Left kidney (tissue), 2 donors: ENCODE measurements around the gene AANAT. TPM values are rescaled to one million over a fixed set of nuclear protein-coding genes. Genes with fewer than 3 reads are reported as not detected.
"Not testable (repeated sequence)": the region's sequence is repeated elsewhere in the genome, so short reads cannot be mapped to it uniquely, and the experiment has no call there.

Experiments used
- DNase-seq: peaks from one replicate; pipeline ENCODE4 v3.0.0-alpha.2; 2013
- polyA plus RNA-seq: library from polyadenylated mRNA; unstranded; fragments of 120-200 nt; gene quantifications from one replicate; pipeline ENCODE4 v1.2.1, GENCODE V29; 2013; ENCODE audit not compliant: insufficient read length

AANAT gene
- polyA plus RNA-seq, 1 donor = 0.50 TPM

DNA sequence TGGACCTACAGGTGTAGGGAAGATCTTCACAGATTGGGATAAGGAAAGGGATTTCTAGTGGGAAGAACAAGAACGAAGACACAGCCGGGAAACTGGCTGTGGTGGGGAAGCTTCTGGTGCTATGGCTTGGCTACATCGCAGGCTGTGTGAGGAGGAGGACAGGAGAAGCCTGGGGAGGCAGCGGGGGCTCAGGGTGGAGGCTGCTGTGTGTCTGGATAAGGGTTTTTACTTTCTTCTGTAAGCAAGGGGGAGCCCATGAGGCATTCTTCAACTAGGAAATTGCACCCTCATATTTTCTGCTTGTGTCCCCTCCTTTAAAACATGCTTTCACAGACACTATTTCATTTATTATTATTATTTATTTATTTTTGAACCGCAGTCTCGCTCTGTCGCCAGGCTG is 36.7 kb downstream of the AANAT start:
- DNase-seq = no peak

DNA sequence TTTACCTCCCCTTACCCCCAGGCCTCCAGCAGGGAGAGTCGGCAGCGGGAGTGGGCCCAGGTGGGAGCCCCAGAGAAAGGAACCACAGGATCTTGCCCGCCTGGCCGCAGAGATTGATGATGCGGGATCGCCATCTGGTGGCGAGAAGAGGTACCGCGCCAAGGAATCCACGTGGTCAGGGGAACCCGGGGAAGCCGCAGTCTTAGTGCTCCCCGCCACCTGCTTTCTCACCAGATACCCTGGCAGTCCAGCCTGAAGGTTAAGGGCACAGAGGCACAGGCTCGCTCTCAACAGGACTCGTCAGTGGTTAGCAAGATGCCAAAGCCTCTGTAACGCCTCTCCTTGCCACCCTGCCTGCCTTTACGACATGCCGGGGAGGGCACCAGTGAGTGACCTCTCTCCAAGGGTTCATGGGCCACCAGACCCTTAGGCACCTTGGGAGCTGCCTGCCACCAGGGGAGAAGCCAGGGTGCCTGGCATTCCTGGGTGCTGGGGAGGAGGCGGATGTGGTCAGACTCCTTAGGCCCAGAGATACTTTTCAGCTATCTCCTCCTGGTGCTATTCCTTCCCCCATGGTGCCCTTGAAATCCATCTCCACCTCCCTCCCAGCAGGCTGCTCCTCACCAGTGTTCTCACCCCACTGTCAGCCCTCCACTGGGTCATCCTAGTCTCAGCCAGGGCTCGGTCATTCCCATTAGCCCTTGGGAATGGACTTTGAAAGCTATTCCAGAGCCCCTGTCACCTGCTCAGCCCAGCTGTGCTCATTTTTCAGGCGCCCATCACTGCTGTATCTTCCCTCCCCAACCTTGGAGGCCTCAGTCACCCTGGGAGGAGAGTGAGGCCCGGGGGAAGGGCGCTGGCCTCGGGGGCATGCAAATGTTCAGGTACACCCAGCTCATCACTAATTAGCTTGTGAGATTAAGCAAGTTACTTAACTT is 39.3 kb downstream of the AANAT start:
- peak; percentile 66 for DNase-seq

DNA sequence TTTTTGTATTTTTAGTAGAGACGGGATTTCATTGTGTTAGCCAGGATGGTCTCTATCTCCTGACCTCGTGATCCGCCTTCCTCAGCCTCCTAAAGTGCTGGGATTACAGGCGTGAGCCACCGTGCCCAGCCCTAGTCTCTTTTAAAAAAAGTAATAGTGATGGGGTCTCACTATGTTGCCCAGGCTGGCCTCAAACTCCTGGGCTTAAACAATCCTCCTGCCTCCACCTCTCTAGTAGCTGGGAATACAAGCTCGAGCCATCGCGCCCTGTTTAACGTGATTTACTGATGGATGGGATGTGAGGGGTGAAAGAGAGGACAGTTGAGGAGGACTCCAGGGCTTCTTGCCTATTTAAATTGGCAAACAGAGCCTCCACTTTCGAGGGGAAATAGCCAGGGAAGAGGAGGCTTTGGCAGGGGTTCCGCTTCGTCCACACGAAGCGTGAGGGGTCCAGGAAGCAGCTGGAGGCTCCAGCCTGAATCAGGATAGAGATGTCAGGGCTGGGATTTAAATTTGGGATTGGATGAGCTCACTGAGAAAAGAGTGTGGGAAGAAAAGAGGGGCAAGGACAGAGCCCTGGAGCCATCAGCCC is 41.2 kb downstream of the AANAT start:
- DNase-seq = not testable (repeated sequence)

DNA sequence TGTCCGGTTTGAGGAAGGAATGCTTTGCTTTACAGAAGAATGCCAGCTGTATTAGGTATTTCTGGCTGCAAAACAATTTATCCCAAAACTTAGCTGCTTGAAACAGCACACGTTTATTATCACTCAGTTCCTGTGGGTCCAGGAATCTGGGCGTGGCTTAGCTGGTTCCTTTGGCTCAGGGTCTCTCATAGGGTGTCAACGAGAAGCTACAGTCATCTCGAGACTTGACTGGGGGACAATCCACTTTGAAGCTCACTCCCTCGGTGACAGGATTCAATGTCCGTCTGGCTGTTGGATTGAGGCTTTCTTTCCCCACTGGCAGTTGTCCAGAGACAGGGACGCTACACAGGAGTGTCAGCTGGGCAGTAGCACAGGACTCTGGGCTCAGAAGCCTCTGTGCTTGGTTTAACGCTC is 43.4 kb downstream of the AANAT start:
- no peak for DNase-seq

DNA sequence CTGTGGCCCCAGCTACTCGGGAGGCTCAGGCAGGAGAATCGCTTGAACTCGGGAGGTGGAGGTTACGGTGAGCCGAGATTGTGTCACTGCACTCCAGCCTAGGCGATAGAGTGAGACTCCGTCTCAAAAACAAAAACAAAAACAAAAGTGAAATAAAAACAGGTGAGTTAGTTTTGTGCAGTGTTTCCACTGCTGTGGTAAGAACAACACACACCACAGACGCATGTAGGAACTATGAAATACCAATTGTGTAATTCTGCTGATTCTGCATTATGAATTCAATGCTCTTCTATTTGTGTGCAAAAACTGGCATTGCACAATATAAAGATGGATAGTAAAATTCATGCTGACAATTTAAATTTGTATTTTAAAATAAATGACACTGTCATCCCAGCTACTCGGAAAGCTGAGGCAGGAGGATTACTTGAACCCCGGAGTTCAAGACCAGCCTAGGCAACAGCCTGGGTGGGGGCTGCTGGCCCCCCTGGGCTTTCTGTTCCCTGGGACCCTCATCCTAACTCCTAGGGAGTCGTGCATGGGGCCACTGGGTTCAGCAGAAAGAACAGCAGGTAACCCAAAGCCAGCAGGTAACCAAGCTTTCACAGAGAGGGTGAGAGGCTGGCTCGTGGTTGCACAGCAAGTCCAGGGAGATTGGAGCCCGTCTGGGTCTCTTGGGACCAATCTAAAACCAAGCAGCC is 44.4 kb downstream of the AANAT start:
- no peak for DNase-seq

DNA sequence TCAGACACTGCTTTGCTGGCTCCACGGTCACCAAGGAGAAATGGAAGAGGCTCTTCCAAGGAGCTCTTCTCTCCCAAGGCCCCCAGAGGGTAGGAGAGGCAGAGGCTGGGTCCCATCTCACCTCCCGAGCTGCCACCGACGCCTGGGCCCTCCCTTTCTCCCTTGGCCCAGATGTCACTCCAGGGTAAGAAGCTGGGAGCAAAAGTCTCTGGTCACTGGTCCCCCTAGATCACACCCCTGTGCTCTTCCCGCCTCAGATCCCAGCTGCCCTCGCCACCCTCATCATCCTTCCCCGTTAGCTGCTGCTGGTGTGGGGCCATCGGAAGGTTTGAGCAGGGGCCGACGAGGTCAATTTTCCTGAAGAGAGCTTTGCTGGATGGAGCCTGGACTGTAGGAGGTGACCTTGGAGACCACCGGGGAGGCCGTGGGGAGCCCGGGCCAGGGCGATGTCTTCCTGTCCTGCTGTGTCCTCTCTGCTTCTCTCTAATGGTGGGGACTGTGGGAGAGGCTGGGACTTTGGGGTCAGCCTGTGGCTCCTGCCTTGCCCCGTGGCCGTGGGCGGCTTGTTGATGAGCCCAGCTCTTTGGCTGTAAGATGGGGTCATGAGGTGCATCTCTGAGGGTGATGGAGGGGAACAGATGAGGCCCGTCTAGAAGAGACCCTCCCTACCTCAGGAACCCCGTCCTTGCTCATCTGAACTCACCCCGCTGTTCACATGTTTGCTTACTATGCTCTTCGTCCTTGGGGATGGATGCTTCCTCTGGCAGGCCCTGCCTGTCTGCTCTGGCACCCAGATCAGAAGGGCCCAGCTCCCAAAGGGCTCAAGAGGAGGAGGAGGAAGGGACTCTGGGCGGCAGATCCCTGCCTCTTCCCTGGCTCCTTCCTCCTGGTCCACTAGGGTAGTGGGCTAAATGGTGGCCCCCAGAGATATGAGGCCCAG is 45.2 kb downstream of the AANAT start:
- DNase-seq = no peak

DNA sequence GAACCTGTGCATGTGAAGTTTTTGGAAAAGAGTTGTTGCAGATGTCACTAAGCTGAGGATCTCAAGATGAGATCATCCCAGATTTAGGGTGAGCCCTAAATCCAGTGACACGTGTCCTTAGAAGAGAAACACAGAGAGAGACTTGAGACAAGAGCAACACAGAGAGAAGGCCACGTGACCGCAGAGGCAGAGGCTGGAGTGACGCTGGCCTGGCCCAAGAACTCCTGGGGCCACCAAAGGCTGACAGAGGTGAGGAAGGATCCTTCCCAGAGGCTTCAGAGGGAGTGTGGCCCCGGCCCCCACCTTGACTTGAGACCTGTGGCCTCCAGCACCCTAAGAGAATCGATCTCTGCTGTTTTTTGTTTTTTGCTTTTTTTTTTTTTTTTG is 45.9 kb downstream of the AANAT start:
- no peak for DNase-seq

DNA sequence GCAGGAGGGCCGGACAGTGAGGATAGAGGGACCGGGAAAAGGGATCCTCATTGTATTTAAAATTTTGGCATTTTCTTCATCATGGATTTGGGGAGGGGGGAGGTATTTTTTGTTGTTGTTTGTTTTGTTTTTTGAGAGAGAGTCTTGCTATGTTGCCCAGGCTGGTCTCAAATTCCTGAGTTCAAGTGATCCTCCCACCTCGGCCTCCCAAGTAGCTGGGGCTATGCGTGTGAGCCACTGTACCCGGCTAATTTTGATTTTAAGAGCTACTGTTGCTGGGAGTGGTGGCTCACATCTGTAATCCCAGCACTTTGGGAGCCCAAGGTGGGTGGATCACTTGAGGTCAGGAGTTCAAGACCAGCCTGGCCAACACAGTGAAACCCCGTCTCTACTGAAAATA is 47.0 kb downstream of the AANAT start:
- DNase-seq = not testable (repeated sequence)

DNA sequence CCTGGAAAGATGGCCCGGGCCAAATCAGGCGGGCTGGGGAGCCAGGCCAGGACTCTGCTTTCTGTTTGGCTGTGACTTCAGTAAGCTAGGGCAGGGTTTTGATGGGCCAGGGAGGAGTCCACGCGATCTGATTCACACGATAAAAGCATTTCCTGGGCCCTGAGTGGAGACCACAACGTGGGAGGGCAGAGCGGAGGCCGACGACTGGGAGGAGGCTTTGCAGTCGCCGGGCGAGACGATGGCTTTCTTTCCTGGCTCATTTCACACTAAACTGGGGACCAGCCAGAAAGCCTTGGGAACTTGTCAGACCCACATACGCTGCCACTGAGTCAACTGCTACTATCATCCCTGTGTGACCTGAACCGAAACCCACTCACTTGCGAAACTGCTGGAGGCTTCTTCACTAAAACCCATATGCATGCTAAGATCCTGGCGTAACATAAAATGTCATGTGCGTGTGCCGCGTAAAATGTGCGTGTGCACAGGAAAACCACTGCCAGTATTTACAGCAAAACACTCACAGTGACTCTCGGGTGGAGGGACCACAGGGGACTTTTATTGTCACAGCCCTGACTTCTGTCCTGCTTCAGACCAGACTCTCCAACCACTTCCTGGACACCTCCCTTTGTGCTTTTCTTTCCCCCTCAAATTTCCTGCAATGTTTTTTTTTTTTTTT is 48.0 kb downstream of the AANAT start:
- DNase-seq = no peak

DNA sequence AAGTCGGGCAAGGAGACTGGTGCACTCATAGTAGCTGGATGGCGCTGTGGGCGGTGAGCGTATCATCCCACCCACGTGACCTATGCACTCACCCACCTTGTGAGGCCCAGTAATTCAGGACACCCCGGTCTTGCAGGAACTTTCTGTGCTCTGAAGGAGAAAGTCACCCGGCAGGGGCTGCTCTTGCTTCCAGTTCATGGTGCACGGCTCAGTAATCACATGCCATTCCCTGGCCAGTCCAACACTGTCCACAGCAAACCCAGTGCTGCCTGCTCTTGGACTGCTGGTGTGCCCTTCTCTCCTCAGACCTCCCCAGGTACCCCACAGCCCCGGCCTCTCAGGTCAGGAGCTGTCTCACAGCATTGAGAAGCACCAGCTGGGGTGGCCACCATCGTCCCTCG is 50.2 kb downstream of the AANAT start:
- no peak for DNase-seq

DNA sequence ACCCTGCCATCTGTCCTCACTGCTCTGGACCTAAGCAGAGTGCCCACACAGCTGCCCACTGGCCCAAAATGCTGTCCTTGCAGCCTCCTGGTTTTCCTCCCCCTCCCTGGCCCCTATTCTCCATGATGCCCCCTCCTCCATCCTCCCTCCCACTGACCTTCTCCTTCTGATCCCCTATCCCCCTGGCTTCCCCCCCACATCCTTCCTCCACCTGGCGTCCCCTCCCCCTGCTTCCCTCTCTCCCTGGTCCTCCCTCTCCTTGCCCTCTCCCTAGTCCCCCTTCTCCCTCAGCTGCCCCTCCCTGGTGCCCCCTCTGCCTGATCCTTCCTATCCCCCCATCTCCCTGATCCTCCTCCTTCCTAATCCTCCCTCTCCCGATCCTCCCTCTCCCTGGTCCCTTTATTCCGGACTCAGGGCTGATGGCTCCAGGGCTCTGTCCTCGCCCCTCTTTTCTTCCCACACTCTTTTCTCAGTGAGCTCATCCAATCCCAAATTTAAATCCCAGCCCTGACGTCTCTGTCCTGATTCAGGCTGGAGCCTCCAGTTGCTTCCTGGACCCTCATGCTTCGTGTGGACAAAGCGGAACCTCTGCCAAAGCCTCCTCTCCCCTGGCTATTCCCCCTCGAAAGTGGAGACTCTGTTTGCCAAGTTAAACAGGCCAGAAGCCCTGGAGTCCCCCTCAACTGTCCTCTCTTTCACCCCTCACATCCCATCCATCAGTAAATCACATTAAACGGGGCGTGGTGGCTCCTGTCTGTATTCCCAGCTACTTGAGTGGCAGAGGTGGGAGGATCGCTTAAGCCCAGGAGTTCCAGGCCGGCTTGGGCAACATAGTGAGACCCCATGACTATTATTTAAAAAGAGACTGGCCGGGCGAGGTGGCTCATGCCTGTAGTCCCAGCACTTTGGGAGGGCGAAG is 51.9 kb downstream of the AANAT start:
- no peak for DNase-seq

Other genes starting within 250 kb of the AANAT start
- gene RNF157, start 227.1 kb upstream of the AANAT start, polyA plus RNA-seq = 28.7 TPM
- gene UBALD2, start 202.3 kb upstream of the AANAT start, polyA plus RNA-seq = 23.1 TPM
- gene QRICH2, start 159.3 kb upstream of the AANAT start, polyA plus RNA-seq = 8.9 TPM
- 95.9 TPM for gene PRPSAP1, start 113.7 kb upstream of the AANAT start, polyA plus RNA-seq
- gene SPHK1, start 83.0 kb upstream of the AANAT start, polyA plus RNA-seq = 2.7 TPM
- 30.2 TPM for gene UBE2O, start 14.5 kb upstream of the AANAT start, polyA plus RNA-seq
- 6.8 TPM for gene RHBDF2, start 33.8 kb downstream of the AANAT start, polyA plus RNA-seq
- gene CYGB, start 70.1 kb downstream of the AANAT start, polyA plus RNA-seq = 11.0 TPM
- gene PRCD, start 72.4 kb downstream of the AANAT start, polyA plus RNA-seq = 3.7 TPM
- 8.1 TPM for gene ST6GALNAC2, start 118.3 kb downstream of the AANAT start, polyA plus RNA-seq
- gene ST6GALNAC1, start 176.2 kb downstream of the AANAT start, polyA plus RNA-seq = 0.28 TPM
- gene MXRA7, start 243.4 kb downstream of the AANAT start, polyA plus RNA-seq = 87.4 TPM